Neural cell (in vitro differentiated cells): ENCODE measurements around the gene FZR1.

Experiments
- EZH2 ChIP-seq: fragments of 200-600, 300-800 bp; shearing (Covaris generic), sonication (generic); IDR thresholded peaks from 2 replicates; pipeline ENCODE4 v1.6.1; 2014; ENCODE audit warnings: antibody characterized with exemption, low read length, borderline replicate concordance, mild to moderate bottlenecking; ENCODE audit not compliant: insufficient read depth, poor library complexity, severe bottlenecking
- POLR2AphosphoS5 ChIP-seq: IDR thresholded peaks from 2 replicates; pipeline ENCODE4 v1.6.1; 2012
- TF ChIP-seq, protein P1 (sequence below): fragments of 450-650 bp; IDR thresholded peaks from 2 replicates; pipeline ENCODE4 v1.5.1; 2014; ENCODE audit warnings: antibody characterized with exemption, mild to moderate bottlenecking, moderate library complexity; ENCODE audit not compliant: poor library complexity, severe bottlenecking
- TF ChIP-seq, protein P2 (sequence below): IDR thresholded peaks from 2 replicates; pipeline ENCODE4 v1.6.1; 2012; ENCODE audit warnings: borderline replicate concordance

DNA sequence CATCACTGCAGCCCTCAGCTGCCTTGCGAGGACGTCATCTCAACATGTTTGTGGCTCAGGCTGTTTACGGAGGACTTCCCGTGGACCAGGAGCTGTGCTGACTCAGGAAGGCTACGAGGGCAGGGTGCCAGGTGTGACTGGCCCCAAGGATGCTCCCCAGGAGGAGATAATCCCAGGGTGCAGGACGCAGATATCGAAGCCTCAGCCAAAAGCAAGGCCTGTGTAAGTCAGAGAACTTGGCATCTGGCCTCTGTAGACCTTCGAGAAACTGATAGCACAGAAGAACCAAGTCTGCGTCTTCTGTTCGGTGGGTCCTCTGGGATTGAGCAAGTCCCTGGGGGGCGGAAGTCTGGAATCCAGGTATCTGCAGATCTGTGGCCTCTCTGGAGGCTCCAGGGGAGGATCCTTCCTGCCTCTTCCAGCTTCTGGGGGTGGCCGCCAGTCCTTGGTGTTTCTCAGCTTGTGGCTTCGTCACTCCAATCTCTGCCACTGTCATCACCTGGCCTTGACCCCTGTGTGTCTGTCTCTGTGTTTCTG lies 3.0 kb upstream of the FZR1 start:
- TF ChIP-seq, protein P1, sequence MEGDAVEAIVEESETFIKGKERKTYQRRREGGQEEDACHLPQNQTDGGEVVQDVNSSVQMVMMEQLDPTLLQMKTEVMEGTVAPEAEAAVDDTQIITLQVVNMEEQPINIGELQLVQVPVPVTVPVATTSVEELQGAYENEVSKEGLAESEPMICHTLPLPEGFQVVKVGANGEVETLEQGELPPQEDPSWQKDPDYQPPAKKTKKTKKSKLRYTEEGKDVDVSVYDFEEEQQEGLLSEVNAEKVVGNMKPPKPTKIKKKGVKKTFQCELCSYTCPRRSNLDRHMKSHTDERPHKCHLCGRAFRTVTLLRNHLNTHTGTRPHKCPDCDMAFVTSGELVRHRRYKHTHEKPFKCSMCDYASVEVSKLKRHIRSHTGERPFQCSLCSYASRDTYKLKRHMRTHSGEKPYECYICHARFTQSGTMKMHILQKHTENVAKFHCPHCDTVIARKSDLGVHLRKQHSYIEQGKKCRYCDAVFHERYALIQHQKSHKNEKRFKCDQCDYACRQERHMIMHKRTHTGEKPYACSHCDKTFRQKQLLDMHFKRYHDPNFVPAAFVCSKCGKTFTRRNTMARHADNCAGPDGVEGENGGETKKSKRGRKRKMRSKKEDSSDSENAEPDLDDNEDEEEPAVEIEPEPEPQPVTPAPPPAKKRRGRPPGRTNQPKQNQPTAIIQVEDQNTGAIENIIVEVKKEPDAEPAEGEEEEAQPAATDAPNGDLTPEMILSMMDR = no peak
- no peak for TF ChIP-seq EZH2
- TF ChIP-seq POLR2AphosphoS5 = no peak
- TF ChIP-seq, protein P2, sequence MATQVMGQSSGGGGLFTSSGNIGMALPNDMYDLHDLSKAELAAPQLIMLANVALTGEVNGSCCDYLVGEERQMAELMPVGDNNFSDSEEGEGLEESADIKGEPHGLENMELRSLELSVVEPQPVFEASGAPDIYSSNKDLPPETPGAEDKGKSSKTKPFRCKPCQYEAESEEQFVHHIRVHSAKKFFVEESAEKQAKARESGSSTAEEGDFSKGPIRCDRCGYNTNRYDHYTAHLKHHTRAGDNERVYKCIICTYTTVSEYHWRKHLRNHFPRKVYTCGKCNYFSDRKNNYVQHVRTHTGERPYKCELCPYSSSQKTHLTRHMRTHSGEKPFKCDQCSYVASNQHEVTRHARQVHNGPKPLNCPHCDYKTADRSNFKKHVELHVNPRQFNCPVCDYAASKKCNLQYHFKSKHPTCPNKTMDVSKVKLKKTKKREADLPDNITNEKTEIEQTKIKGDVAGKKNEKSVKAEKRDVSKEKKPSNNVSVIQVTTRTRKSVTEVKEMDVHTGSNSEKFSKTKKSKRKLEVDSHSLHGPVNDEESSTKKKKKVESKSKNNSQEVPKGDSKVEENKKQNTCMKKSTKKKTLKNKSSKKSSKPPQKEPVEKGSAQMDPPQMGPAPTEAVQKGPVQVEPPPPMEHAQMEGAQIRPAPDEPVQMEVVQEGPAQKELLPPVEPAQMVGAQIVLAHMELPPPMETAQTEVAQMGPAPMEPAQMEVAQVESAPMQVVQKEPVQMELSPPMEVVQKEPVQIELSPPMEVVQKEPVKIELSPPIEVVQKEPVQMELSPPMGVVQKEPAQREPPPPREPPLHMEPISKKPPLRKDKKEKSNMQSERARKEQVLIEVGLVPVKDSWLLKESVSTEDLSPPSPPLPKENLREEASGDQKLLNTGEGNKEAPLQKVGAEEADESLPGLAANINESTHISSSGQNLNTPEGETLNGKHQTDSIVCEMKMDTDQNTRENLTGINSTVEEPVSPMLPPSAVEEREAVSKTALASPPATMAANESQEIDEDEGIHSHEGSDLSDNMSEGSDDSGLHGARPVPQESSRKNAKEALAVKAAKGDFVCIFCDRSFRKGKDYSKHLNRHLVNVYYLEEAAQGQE = no peak
